ENCODE results near the gene GATA5.

The GATA5 gene

GRCh38 chr20:62413896-62414481 lies 61.8 kb downstream of the GATA5 start:
- H3K4me3 ChIP-seq (ENCODE audit: low read depth, low read length) = no peak overlapping the region
- no peaks in the 10 kb centered on the region for H3K27me3 ChIP-seq
- H3K36me3 ChIP-seq = no peaks in the 10 kb centered on the region
- H3K9me3 ChIP-seq = no peaks in the 10 kb centered on the region
- H3K4me1 ChIP-seq = peaks cover 5% of the 10 kb centered on the region
- TF ChIP-seq CTCF (IDR thresholded peaks at IDR 0.05; ENCODE audit: low read depth, low read length) = peak; percentile 30
- DNase-seq = no peak
